Measurements from ENCODE around the gene GNAQ. TPM values are rescaled to one million over a fixed set of nuclear protein-coding genes. Genes with fewer than 3 reads are reported as not detected.
A peak's percentile ranks its signal among the peaks of the same experiment; 100 is the strongest.

Gene GNAQ
- total RNA-seq, 2 donors from 2014 or later = 22.3 to 22.7 TPM

GRCh38 chr9:77912895-77913693 is 118.5 kb downstream of the GNAQ start:
- ATAC-seq (replicated peaks in 1 of 2) (no peak), DNase-seq (no peak)
- H3K9me3 Mint-ChIP-seq = no peaks in the 10 kb centered on the region
- H3K27me3 Mint-ChIP-seq (ENCODE audit: low read depth) = no peaks in the 10 kb centered on the region
- H3K4me3 Mint-ChIP-seq = no peak overlapping the region
- peaks cover 1 to 4% of the 10 kb centered on the region in 2 donors for H3K36me3 Mint-ChIP-seq (ENCODE audit: insufficient read depth in 2 of 2)
- H3K4me1 Mint-ChIP-seq (ENCODE audit: low read depth) = peaks cover 62% of the 10 kb centered on the region
- no peak overlapping the region for H3K27ac Mint-ChIP-seq

GRCh38 chr9:77911928-77912327 is 119.7 kb downstream of the GNAQ start:
- Mint-ChIP-seq H3K4me1 (ENCODE audit: low read depth) (peaks cover 61% of the 10 kb centered on the region), H3K9me3 (no peaks in the 10 kb centered on the region), H3K27ac (peak overlapping the region; percentile 19), H3K36me3 (ENCODE audit: insufficient read depth in 2 of 2) (peaks cover 0 to 4% of the 10 kb centered on the region in 2 donors), H3K4me3 (no peak overlapping the region), H3K27me3 (ENCODE audit: low read depth) (no peaks in the 10 kb centered on the region)
- ATAC-seq (replicated peaks in 1 of 2) (no peak), DNase-seq (no peak)

GRCh38 chr9:77910194-77910621 is 121.4 kb downstream of the GNAQ start:
- peak overlapping the region in 1 of 2 donors; percentile 55 for H3K4me3 Mint-ChIP-seq
- ATAC-seq (replicated peaks in 1 of 2) = no peak
- DNase-seq = no peak

GRCh38 chr9:77909306-77909705 is 122.3 kb downstream of the GNAQ start:
- Mint-ChIP-seq H3K36me3 (ENCODE audit: insufficient read depth in 2 of 2) (peaks cover 0 to 4% of the 10 kb centered on the region in 2 donors), H3K27ac (peak overlapping the region; percentile 94), H3K27me3 (ENCODE audit: low read depth) (no peaks in the 10 kb centered on the region), H3K4me1 (ENCODE audit: low read depth) (peaks cover 49% of the 10 kb centered on the region), H3K4me3 (peak overlapping the region; percentile 68 to 83), H3K9me3 (no peaks in the 10 kb centered on the region)
- peak; percentile 97 to 100 for ATAC-seq (replicated peaks in 1 of 2)
- DNase-seq = peak; percentile 6 to 13

More at GRCh38 chr9:77910194-77910621, 121.4 kb downstream of the GNAQ start:
- H3K4me1 Mint-ChIP-seq (ENCODE audit: low read depth) = peaks cover 49% of the 10 kb centered on the region
- H3K9me3 Mint-ChIP-seq = no peaks in the 10 kb centered on the region
- H3K27me3 Mint-ChIP-seq (ENCODE audit: low read depth) = no peaks in the 10 kb centered on the region
- peaks cover 0 to 4% of the 10 kb centered on the region in 2 donors for H3K36me3 Mint-ChIP-seq (ENCODE audit: insufficient read depth in 2 of 2)
- H3K27ac Mint-ChIP-seq = peak overlapping the region; percentile 54

GRCh38 chr9:77908293-77908692 is 123.3 kb downstream of the GNAQ start:
- peaks cover 49% of the 10 kb centered on the region for H3K4me1 Mint-ChIP-seq (ENCODE audit: low read depth)

GRCh38 chr9:77907585-77907984 is 124.0 kb downstream of the GNAQ start:
- Mint-ChIP-seq H3K27me3 (ENCODE audit: low read depth) (no peaks in the 10 kb centered on the region), H3K9me3 (no peaks in the 10 kb centered on the region), H3K4me3 (no peak overlapping the region), H3K4me1 (ENCODE audit: low read depth) (peaks cover 47% of the 10 kb centered on the region), H3K36me3 (ENCODE audit: insufficient read depth in 2 of 2) (peaks cover 0 to 3% of the 10 kb centered on the region in 2 donors), H3K27ac (peak overlapping the region; percentile 70)
- DNase-seq (no peak), ATAC-seq (replicated peaks in 1 of 2) (no peak)

More at GRCh38 chr9:77908293-77908692, 123.3 kb downstream of the GNAQ start:
- no peak for DNase-seq
- no peak for ATAC-seq (replicated peaks in 1 of 2)
- Mint-ChIP-seq H3K4me3 (peak overlapping the region in 1 of 2 donors; percentile 83), H3K36me3 (ENCODE audit: insufficient read depth in 2 of 2) (peaks cover 0 to 4% of the 10 kb centered on the region in 2 donors), H3K27me3 (ENCODE audit: low read depth) (no peaks in the 10 kb centered on the region), H3K27ac (peak overlapping the region; percentile 94), H3K9me3 (no peaks in the 10 kb centered on the region)

GRCh38 chr9:77906991-77907390 is 124.6 kb downstream of the GNAQ start:
- Mint-ChIP-seq H3K36me3 (ENCODE audit: insufficient read depth in 2 of 2) (peaks cover 0 to 2% of the 10 kb centered on the region in 2 donors), H3K27me3 (ENCODE audit: low read depth) (no peaks in the 10 kb centered on the region), H3K4me3 (no peak overlapping the region), H3K9me3 (no peaks in the 10 kb centered on the region), H3K27ac (no peak overlapping the region), H3K4me1 (ENCODE audit: low read depth) (peaks cover 41% of the 10 kb centered on the region)
- ATAC-seq (replicated peaks in 1 of 2) (no peak), DNase-seq (no peak)

GRCh38 chr9:77903666-77904285 is 127.8 kb downstream of the GNAQ start:
- Mint-ChIP-seq H3K4me3 (no peak overlapping the region), H3K9me3 (no peaks in the 10 kb centered on the region), H3K4me1 (ENCODE audit: low read depth) (peaks cover 33% of the 10 kb centered on the region), H3K27ac (no peak overlapping the region), H3K27me3 (ENCODE audit: low read depth) (no peaks in the 10 kb centered on the region), H3K36me3 (ENCODE audit: insufficient read depth in 2 of 2) (peaks cover 0 to 4% of the 10 kb centered on the region in 2 donors)
- ATAC-seq (replicated peaks in 1 of 2) (no peak), DNase-seq (no peak)

GRCh38 chr9:77901771-77902170 is 129.8 kb downstream of the GNAQ start:
- Mint-ChIP-seq H3K9me3 (no peaks in the 10 kb centered on the region), H3K27me3 (ENCODE audit: low read depth) (no peaks in the 10 kb centered on the region), H3K4me1 (ENCODE audit: low read depth) (peaks cover 37% of the 10 kb centered on the region), H3K27ac (no peak overlapping the region), H3K36me3 (ENCODE audit: insufficient read depth in 2 of 2) (peaks cover 0 to 4% of the 10 kb centered on the region in 2 donors), H3K4me3 (no peak overlapping the region)
- DNase-seq (no peak), ATAC-seq (replicated peaks in 1 of 2) (no peak)

- H3K4me1 Mint-ChIP-seq (ENCODE audit: low read depth) = peaks cover 37% of the 10 kb centered on the region
- DNase-seq = no peak
- peaks cover 0 to 4% of the 10 kb centered on the region in 2 donors for H3K36me3 Mint-ChIP-seq (ENCODE audit: insufficient read depth in 2 of 2)
- ATAC-seq (replicated peaks in 1 of 2) = no peak
- H3K27ac Mint-ChIP-seq = no peak overlapping the region
- H3K9me3 Mint-ChIP-seq = no peaks in the 10 kb centered on the region
- H3K27me3 Mint-ChIP-seq (ENCODE audit: low read depth) = no peaks in the 10 kb centered on the region
- no peak overlapping the region for H3K4me3 Mint-ChIP-seq
Measured at GRCh38 chr9:77901018-77901417, 130.6 kb downstream of the GNAQ start.

GRCh38 chr9:77899679-77900354 is 131.8 kb downstream of the GNAQ start:
- no peak overlapping the region for H3K27ac Mint-ChIP-seq
- ATAC-seq (replicated peaks in 1 of 2) (peak; percentile 72 to 73), DNase-seq (no peak)
- peaks cover 37% of the 10 kb centered on the region for H3K4me1 Mint-ChIP-seq (ENCODE audit: low read depth)
- H3K27me3 Mint-ChIP-seq (ENCODE audit: low read depth) = no peaks in the 10 kb centered on the region
- H3K4me3 Mint-ChIP-seq = no peak overlapping the region
- no peaks in the 10 kb centered on the region for H3K9me3 Mint-ChIP-seq
- peaks cover 0 to 4% of the 10 kb centered on the region in 2 donors for H3K36me3 Mint-ChIP-seq (ENCODE audit: insufficient read depth in 2 of 2)

- Mint-ChIP-seq H3K27me3 (ENCODE audit: low read depth) (no peaks in the 10 kb centered on the region), H3K9me3 (no peaks in the 10 kb centered on the region), H3K27ac (no peak overlapping the region), H3K36me3 (ENCODE audit: insufficient read depth in 2 of 2) (peaks cover 0 to 2% of the 10 kb centered on the region in 2 donors), H3K4me1 (ENCODE audit: low read depth) (peaks cover 38% of the 10 kb centered on the region), H3K4me3 (no peak overlapping the region)
- DNase-seq (no peak), ATAC-seq (replicated peaks in 1 of 2) (no peak)
Measured at GRCh38 chr9:77898864-77899263, 132.7 kb downstream of the GNAQ start.

Data from activated T-cell treated with anti-CD3 and anti-CD28 coated beads, Interleukin-2, amount 50 U/mL, for 72 hours (primary cell).